Measurements from ENCODE around the gene NRCAM. TPM values are rescaled to one million over a fixed set of nuclear protein-coding genes. Genes with fewer than 3 reads are reported as not detected.

NRCAM gene
- total and polyA plus RNA-seq, 2 of the 8 experiments (the other 6 are each of a cell fraction or from before 2014, with no cell fraction given): 2.7 to 3.8 TPM

DNA sequence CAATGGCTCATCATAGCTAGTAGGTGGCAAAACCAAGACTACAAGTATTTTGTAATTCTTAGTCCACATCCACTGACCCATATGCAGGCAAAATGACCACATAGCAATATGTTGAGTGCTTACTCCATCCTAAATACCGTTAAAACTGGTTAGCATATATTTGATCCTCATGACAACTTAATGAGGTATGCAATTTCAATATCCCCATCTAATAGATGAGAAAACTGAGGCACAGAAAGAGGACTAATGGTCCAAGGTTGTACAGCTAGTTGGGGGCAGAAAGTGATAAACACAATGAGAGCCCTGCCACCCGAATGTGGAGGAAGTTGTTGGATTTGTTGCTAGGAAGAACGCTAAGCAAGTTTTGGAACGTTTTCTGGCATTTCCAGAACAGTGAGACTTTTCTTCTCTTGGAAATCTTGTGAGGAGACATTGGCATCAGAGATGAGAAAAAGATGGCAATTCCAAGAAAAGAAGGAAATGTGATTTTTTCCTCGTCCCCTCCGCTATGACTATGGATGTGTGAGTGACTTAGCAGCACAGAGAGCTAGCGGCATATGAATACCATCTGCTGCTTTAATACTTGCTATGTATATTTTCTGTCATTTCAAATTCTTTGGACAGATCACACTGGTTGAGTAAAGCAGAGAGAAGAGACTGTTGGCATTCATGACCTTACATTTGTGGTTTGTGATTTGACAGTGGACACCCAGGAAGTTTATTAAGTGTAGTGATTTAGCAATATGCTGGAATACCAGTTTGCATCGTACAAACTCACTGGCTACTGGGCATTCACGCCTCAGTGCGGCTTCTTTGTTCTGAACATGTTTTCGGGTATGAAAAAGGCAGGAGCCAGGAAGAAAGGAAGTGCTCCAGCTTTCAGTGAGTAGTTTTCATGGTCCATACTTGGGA is 51.5 kb downstream of the NRCAM start:
- Histone ChIP-seq H4K5ac (ENCODE audit: insufficient read length, low read depth, low read length) (no peak overlapping the region), H3K36me3 (ENCODE audit: control insufficient read depth in 2 of 4, insufficient read depth in 4 of 4, low read length in 3 of 4) (no peaks in the 10 kb centered on the region), H3K79me1 (ENCODE audit: low read depth, low read length) (no peaks in the 10 kb centered on the region), H3K9me3 (ENCODE audit: insufficient read depth in 2 of 2, low read depth in 1 of 2, low read length in 1 of 2) (no peaks in the 10 kb centered on the region), H3K14ac (ENCODE audit: insufficient read length) (no peak overlapping the region), H3K4me3 (ENCODE audit: extremely low read depth in 1 of 4, insufficient read depth in 2 of 4, low read depth in 3 of 4, low read length in 4 of 4) (no peak overlapping the region), H3K4me2 (ENCODE audit: insufficient read depth in 1 of 2, low read depth in 2 of 2, low read length in 2 of 2) (no peak overlapping the region), H3K79me2 (ENCODE audit: control insufficient read depth in 1 of 2, insufficient read depth in 2 of 2, low read length in 2 of 2) (no peaks in the 10 kb centered on the region), H2BK12ac (ENCODE audit: low read depth, low read length) (no peak overlapping the region), H3K4me1 (replicated peaks in 1 of 4; ENCODE audit: control insufficient read depth in 3 of 4, insufficient read depth in 4 of 4, low read length in 3 of 4) (no peaks in the 10 kb centered on the region), H3K56ac (replicated peaks; ENCODE audit: insufficient read length, low read depth, low read length) (no peak overlapping the region), H2BK20ac (ENCODE audit: low read length) (no peak overlapping the region), H3K27ac (ENCODE audit: low read depth, low read length) (no peak overlapping the region), H2BK15ac (ENCODE audit: low read length) (no peak overlapping the region), H3K27me3 (replicated peaks in 1 of 4; ENCODE audit: control insufficient read depth in 3 of 4, extremely low read depth in 1 of 4, insufficient read depth in 3 of 4, low read length in 3 of 4) (no peaks in the 10 kb centered on the region; a peak in 1 of 7 replicates), H3K9ac (replicated peaks in 1 of 4; ENCODE audit: extremely low read depth in 1 of 4, low read depth in 3 of 4, low read length in 3 of 4) (no peak overlapping the region), H4K91ac (replicated peaks; ENCODE audit: insufficient read length, low read length) (no peak overlapping the region), H3K18ac (ENCODE audit: extremely low read depth, low read length) (no peak overlapping the region), H2BK5ac (ENCODE audit: low read depth, low read length) (no peak overlapping the region), H3K23me2 (ENCODE audit: low read depth, low read length) (no peaks in the 10 kb centered on the region), H3K23ac (ENCODE audit: insufficient read length) (no peak overlapping the region), H4K8ac (ENCODE audit: extremely low read depth, insufficient read depth, low read length) (no peak overlapping the region), H2BK120ac (replicated peaks; ENCODE audit: low read depth, low read length) (no peak overlapping the region), H4K20me1 (replicated peaks in 1 of 2; ENCODE audit: control insufficient read depth in 1 of 2, insufficient read depth in 2 of 2, low read length in 2 of 2) (no peaks in the 10 kb centered on the region), H2AFZ (ENCODE audit: low read length) (no peak overlapping the region), H2AK5ac (ENCODE audit: low read depth, low read length) (no peak overlapping the region), H3K4ac (replicated peaks; ENCODE audit: insufficient read length, low read depth, low read length) (no peak overlapping the region)
- POLR2A ChIA-PET (ENCODE audit: partially characterized antibody): no interaction called here
- no peak for TF ChIP-seq ASH2L (IDR thresholded peaks at IDR 0.05; ENCODE audit: low read length)
- DNase-seq (ENCODE audit: low read depth in 1 of 2, low spot score in 2 of 2) (no peak), FAIRE-seq (no peak)
- CTCF ChIA-PET (ENCODE audit: partially characterized antibody): interaction anchor here (0.6 kb wide), 1 partner anchor 10 kb away, joined by 3 read pairs; no protein-coding TSS in a partner anchor
- WGBS, 2 experiments (ENCODE audit: extremely low coverage in 1 of 2, insufficient coverage in 1 of 2, insufficient read length in 1 of 2, insufficient replicate concordance in 2 of 2, low coverage in 1 of 2, low lambda C conversion rate in 2 of 2, missing lambda C conversion rate in 1 of 2): 89% methylated on average over 11 of the region's 11 CpGs; no CpG with 5 or more reads in 1 of the 2 experiments

Data from H1 (cell line).